HepG2 (cell line): ENCODE data around the gene PHF10. TPM values are rescaled to one million over a fixed set of nuclear protein-coding genes. Genes with fewer than 3 reads are reported as not detected.
A peak's percentile ranks its signal among the peaks of the same experiment; 100 is the strongest.

Experiments used
- ELF4 ChIP-seq: sonication (generic); formaldehyde crosslinking; IDR thresholded peaks from 2 replicates; pipeline ENCODE4 v1.5.0; 2020; ENCODE audit warnings: missing genetic modification reagents, mild to moderate bottlenecking, moderate library complexity, borderline replicate concordance
- HOXA5 ChIP-seq: sonication (generic); formaldehyde crosslinking; IDR thresholded peaks from 2 replicates; pipeline ENCODE4 v1.4.0; 2020; ENCODE audit warnings: missing genetic modification reagents
- KLF16 ChIP-seq, 2 experiments: sonication (generic) in 1 of 2; formaldehyde crosslinking in 1 of 2; IDR thresholded peaks; 2 replicates each; pipeline versions ENCODE4 v1.6.1 to v1.8.0; 2016 to 2023; ENCODE audit warnings: missing genetic modification reagents in 2 of 2, missing compliant biosample characterization in 1 of 2
- KLF9 ChIP-seq: IDR thresholded peaks from 2 replicates; pipeline ENCODE4 v1.6.1; 2016; ENCODE audit warnings: low read depth
- MIER2 ChIP-seq: IDR thresholded peaks from 2 replicates; pipeline ENCODE4 v1.6.1; 2016; ENCODE audit warnings: missing biosample characterization, missing genetic modification reagents
- SOX13 ChIP-seq, 3 experiments: fragments of 450-650 bp in 1 of 3; sonication (generic) in 1 of 3; formaldehyde crosslinking in 1 of 3; IDR thresholded peaks in 2 of 3; conservative IDR thresholded peaks in 1 of 3; 2 replicates each; pipeline versions ENCODE4 v1.5.0 to v1.6.1; 2016 to 2020; ENCODE audit warnings: antibody characterized with exemption in 1 of 3, mild to moderate bottlenecking in 1 of 3, missing compliant biosample characterization in 1 of 3, missing genetic modification reagents in 1 of 3, moderate library complexity in 1 of 3
- SOX6 ChIP-seq, 2 experiments: fragments of 450-650 bp in 1 of 2; sonication (generic) in 1 of 2; formaldehyde crosslinking in 1 of 2; IDR thresholded peaks; 2 replicates each; pipeline versions ENCODE4 v1.4.0 to v1.6.1; 2017 to 2020; ENCODE audit warnings: antibody characterized with exemption in 1 of 2, mild to moderate bottlenecking in 1 of 2, missing genetic modification reagents in 1 of 2
- ZFP82 ChIP-seq: sonication (generic); formaldehyde crosslinking; IDR thresholded peaks from 2 replicates; pipeline ENCODE4 v1.5.1; 2020; ENCODE audit warnings: mild to moderate bottlenecking, missing genetic modification reagents, borderline replicate concordance
- ZNF160 ChIP-seq: sonication (generic); formaldehyde crosslinking; IDR thresholded peaks from 2 replicates; pipeline ENCODE4 v1.8.0; 2022; ENCODE audit warnings: mild to moderate bottlenecking, inconsistent platforms, missing genetic modification reagents
- ZNF264 ChIP-seq: sonication (generic); formaldehyde crosslinking; IDR thresholded peaks from 2 replicates; pipeline ENCODE4 v1.4.0; 2020; ENCODE audit warnings: missing genetic modification reagents
- ZNF567 ChIP-seq: sonication (generic); formaldehyde crosslinking; IDR thresholded peaks from 2 replicates; pipeline ENCODE4 v1.8.1; 2023; ENCODE audit warnings: mild to moderate bottlenecking, missing genetic modification reagents, borderline replicate concordance
- ZNF644 ChIP-seq: IDR thresholded peaks from 2 replicates; pipeline ENCODE4 v1.6.1; 2016; ENCODE audit warnings: low read depth
- ZNF768 ChIP-seq: sonication (generic); formaldehyde crosslinking; IDR thresholded peaks from 2 replicates; pipeline ENCODE4 v1.4.0; 2020; ENCODE audit warnings: missing genetic modification reagents
- ZNF883 ChIP-seq: sonication (generic); formaldehyde crosslinking; IDR thresholded peaks from 2 replicates; pipeline ENCODE4 v1.5.1; 2020; ENCODE audit warnings: mild to moderate bottlenecking, missing genetic modification reagents; ENCODE audit errors: not compliant biosample characterization
- polyA plus RNA-seq, 8 experiments: library from polyadenylated mRNA; depleted of rRNA in 3 of 8; stranded (reverse) in 7 of 8; unstranded in 1 of 8; fragments of >200 nt; fragmentation: Illumina TruSeq in 4 of 8; extraction: Trizol in 4 of 8; gene quantifications; 2 replicates each; pipeline versions ENCODE4 v1.2.1 to v1.2.3, GENCODE V29; 2011 to 2016; ENCODE audit warnings: low read depth in 4 of 8, missing spikeins in 1 of 8, mixed read lengths in 1 of 8; ENCODE audit not compliant: insufficient read depth in 1 of 8
- total RNA-seq, 5 experiments: library from RNA; depleted of rRNA; stranded (reverse); fragments of >200 nt; fragmentation: Illumina TruSeq; extraction: Trizol; gene quantifications; 2 replicates each; pipeline ENCODE4 v1.2.3, GENCODE V29; 2016; ENCODE audit warnings: low read depth in 1 of 5
- TF ChIP-seq, protein P1 (sequence below): sonication (generic); formaldehyde crosslinking; IDR thresholded peaks from 2 replicates; pipeline ENCODE4 v1.5.0; 2020; ENCODE audit warnings: missing genetic modification reagents, mild to moderate bottlenecking, borderline replicate concordance
- TF ChIP-seq, protein P2 (sequence below): sonication (generic); formaldehyde crosslinking; IDR thresholded peaks from 2 replicates; pipeline ENCODE4 v1.5.1; 2020; ENCODE audit warnings: mild to moderate bottlenecking, missing genetic modification reagents
- TF ChIP-seq, protein P3 (sequence below): sonication (generic); formaldehyde crosslinking; IDR thresholded peaks from 2 replicates; pipeline ENCODE4 v1.4.0; 2020; ENCODE audit warnings: missing genetic modification reagents, borderline replicate concordance
- TF ChIP-seq, protein P4 (sequence below): sonication (generic); formaldehyde crosslinking; IDR thresholded peaks from 2 replicates; pipeline ENCODE4 v1.4.0; 2020; ENCODE audit warnings: missing genetic modification reagents; ENCODE audit errors: not compliant biosample characterization

PHF10 gene
- total and polyA plus RNA-seq, 2 of the 13 experiments (the other 11 are each of a cell fraction or from before 2014, with no cell fraction given): 42.1 to 84.1 TPM

DNA sequence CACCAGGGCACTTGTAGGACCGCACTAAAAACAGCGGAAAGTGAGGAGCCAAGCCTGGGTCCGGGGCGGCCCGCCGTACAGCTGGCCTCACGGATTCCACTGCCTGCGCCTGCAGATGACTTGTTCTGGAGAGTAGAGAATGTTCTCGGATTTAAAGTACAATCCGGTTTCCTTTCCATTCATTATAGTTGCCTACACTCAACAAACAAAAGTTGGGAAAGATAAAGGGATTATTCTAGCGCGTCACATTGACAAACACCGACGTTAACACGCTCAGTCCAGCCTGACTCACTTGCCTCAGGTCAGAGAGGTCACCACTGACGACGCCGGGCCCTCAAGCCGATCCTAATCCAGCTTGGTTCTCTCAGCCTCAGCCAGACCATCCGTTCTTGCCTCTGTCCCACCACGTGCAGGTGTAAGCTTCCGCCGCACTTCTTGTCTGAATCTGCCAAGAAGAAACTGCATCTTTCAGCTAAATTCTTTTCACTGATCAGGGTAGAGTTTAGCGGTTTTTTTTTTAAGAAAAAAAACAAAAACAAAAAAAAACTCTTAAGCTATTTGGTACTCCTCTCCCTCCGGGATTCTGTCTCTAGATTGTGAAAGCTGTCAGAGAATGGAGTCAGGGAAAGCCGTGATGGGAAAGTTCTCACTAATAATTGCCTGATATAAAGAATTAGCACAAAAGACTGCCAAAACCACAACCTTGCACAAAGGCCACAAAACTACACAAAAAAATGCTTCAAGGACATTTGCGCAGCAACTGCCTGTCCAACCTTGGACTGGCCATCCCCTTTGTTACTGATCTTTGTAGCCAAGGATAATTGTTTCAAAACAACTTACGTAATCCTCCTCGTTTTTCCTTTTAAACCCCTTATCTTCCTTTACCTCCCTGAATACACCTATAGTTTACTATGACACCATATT, 1.1 kb upstream of the PHF10 start (continued):
- TF ChIP-seq ZNF264 (peak; percentile 73; the same call in 1 of the 2 replicates), ZNF883 (peak; percentile 88), ZFP82 (CRISPR knock-in tag) (0 out of 2 replicates have a peak, but pooled peaks have one; percentile 59), SOX13 (IDR thresholded peaks at IDR 0.05) (peak; percentile 92), SOX13 (CRISPR knock-in tag; conservative IDR thresholded peaks at IDR 0.05 in 1 of 2, IDR thresholded peaks at IDR 0.05 in 1 of 2) (peak in 1 of 2 experiments; percentile 99; a peak in 2 of 4 replicates), ZNF644 (CRISPR knock-in tag) (peak; percentile 82), ZNF567 (0 out of 2 replicates have a peak, but pooled peaks have one; percentile 44), SOX6 (IDR thresholded peaks at IDR 0.05) (no peak), SOX6 (CRISPR knock-in tag; IDR thresholded peaks at IDR 0.05) (peak; percentile 98), ZNF768 (no peak), MIER2 (CRISPR knock-in tag) (peak; percentile 74; the same call in 1 of the 2 replicates), ELF4 (CRISPR knock-in tag) (no peak; the same call in 1 of the 2 replicates), KLF9 (no peak; the same call in 1 of the 2 replicates), ZNF160 (CRISPR knock-in tag) (peak; percentile 85), KLF16 (CRISPR knock-in tag; IDR thresholded peaks at IDR 0.05) (peak in 1 of 2 experiments; percentile 62; a peak in 2 of 4 replicates), HOXA5 (CRISPR knock-in tag) (peak; percentile 60; the same call in 1 of the 2 replicates)
- TF ChIP-seq, protein P1, sequence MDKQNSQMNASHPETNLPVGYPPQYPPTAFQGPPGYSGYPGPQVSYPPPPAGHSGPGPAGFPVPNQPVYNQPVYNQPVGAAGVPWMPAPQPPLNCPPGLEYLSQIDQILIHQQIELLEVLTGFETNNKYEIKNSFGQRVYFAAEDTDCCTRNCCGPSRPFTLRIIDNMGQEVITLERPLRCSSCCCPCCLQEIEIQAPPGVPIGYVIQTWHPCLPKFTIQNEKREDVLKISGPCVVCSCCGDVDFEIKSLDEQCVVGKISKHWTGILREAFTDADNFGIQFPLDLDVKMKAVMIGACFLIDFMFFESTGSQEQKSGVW: no peak; the same call in 1 of the 2 replicates
- TF ChIP-seq, protein P2, sequence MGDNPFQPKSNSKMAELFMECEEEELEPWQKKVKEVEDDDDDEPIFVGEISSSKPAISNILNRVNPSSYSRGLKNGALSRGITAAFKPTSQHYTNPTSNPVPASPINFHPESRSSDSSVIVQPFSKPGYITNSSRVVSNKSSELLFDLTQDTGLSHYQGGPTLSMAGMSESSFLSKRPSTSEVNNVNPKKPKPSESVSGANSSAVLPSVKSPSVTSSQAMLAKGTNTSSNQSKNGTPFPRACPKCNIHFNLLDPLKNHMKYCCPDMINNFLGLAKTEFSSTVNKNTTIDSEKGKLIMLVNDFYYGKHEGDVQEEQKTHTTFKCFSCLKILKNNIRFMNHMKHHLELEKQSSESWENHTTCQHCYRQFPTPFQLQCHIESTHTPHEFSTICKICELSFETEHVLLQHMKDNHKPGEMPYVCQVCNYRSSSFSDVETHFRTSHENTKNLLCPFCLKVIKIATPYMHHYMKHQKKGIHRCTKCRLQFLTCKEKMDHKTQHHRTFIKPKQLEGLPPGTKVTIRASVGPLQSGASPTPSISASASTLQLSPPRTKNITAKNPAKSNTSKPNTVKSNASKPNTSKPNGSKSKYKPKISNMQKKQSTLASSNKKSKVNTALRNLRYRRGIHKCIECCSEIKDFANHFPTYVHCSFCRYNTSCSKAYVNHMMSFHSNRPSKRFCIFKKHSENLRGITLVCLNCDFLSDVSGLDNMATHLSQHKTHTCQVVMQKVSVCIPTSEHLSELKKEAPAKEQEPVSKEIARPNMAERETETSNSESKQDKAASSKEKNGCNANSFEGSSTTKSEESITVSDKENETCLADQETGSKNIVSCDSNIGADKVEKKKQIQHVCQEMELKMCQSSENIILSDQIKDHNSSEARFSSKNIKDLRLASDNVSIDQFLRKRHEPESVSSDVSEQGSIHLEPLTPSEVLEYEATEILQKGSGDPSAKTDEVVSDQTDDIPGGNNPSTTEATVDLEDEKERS (CRISPR knock-in tag): peak; percentile 65; the same call in 1 of the 2 replicates
- TF ChIP-seq, protein P3, sequence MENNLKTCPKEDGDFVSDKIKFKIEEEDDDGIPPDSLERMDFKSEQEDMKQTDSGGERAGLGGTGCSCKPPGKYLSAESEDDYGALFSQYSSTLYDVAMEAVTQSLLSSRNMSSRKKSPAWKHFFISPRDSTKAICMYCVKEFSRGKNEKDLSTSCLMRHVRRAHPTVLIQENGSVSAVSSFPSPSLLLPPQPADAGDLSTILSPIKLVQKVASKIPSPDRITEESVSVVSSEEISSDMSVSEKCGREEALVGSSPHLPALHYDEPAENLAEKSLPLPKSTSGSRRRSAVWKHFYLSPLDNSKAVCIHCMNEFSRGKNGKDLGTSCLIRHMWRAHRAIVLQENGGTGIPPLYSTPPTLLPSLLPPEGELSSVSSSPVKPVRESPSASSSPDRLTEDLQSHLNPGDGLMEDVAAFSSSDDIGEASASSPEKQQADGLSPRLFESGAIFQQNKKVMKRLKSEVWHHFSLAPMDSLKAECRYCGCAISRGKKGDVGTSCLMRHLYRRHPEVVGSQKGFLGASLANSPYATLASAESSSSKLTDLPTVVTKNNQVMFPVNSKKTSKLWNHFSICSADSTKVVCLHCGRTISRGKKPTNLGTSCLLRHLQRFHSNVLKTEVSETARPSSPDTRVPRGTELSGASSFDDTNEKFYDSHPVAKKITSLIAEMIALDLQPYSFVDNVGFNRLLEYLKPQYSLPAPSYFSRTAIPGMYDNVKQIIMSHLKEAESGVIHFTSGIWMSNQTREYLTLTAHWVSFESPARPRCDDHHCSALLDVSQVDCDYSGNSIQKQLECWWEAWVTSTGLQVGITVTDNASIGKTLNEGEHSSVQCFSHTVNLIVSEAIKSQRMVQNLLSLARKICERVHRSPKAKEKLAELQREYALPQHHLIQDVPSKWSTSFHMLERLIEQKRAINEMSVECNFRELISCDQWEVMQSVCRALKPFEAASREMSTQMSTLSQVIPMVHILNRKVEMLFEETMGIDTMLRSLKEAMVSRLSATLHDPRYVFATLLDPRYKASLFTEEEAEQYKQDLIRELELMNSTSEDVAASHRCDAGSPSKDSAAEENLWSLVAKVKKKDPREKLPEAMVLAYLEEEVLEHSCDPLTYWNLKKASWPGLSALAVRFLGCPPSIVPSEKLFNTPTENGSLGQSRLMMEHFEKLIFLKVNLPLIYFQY: no peak
- TF ChIP-seq, protein P4, sequence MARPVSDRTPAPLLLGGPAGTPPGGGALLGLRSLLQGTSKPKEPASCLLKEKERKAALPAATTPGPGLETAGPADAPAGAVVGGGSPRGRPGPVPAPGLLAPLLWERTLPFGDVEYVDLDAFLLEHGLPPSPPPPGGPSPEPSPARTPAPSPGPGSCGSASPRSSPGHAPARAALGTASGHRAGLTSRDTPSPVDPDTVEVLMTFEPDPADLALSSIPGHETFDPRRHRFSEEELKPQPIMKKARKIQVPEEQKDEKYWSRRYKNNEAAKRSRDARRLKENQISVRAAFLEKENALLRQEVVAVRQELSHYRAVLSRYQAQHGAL (CRISPR knock-in tag): peak; percentile 22
